Activated CD8-positive, alpha-beta T cell treated with anti-CD3 and anti-CD28 coated beads for 36 hours (primary cell): ENCODE data around the gene SFI1. TPM values are rescaled to one million over a fixed set of nuclear protein-coding genes. Genes with fewer than 3 reads are reported as not detected.

Source experiments
- ATAC-seq: fragments of 200-7000 bp; cut with Tn5 transposase; one replicate; pipeline ENCODE4 v1.10.0; 2021; ENCODE audit warnings: mild to moderate bottlenecking, moderate library complexity
- CTCF ChIA-PET: fragments of 350-600 bp; sonication (Branson Sonifier 250); formaldehyde crosslinking; loops from one replicate; lab custom pipeline; 2021; ENCODE audit warnings: antibody characterized with exemption; lab: Charles Lee
- POLR2A ChIA-PET: fragments of 350-600 bp; sonication (Branson Sonifier 250); formaldehyde crosslinking; loops from one replicate; lab custom pipeline; 2021; ENCODE audit warnings: antibody characterized with exemption; lab: Charles Lee
- DNase-seq: peaks from one replicate; pipeline ENCODE4 v3.0.0-alpha.2; 2020
- H3K27ac Mint-ChIP-seq: one replicate; pipeline ENCODE4 v1.8.0; 2021; ENCODE audit warnings: mild to moderate bottlenecking, mixed read lengths
- H3K27me3 Mint-ChIP-seq: one replicate; pipeline ENCODE4 v1.8.0; 2021; ENCODE audit warnings: mixed read lengths
- H3K36me3 Mint-ChIP-seq: one replicate; pipeline ENCODE4 v1.8.0; 2021; ENCODE audit warnings: low read depth, mixed read lengths
- H3K4me1 Mint-ChIP-seq: one replicate; pipeline ENCODE4 v1.8.0; 2021; ENCODE audit warnings: low read depth, mixed read lengths
- H3K4me3 Mint-ChIP-seq: one replicate; pipeline ENCODE4 v1.8.0; 2021; ENCODE audit warnings: mild to moderate bottlenecking, moderate library complexity, mixed read lengths
- H3K9me3 Mint-ChIP-seq: one replicate; pipeline ENCODE4 v1.8.0; 2021; ENCODE audit warnings: mixed read lengths
- CTCF ChIP-seq: fragments of 200-600 bp; IDR thresholded peaks from one replicate; pipeline ENCODE4 v1.8.0; 2022; ENCODE audit warnings: antibody characterized with exemption, mild to moderate bottlenecking
- intact Hi-C: fragments of 100-400 bp; cut with micrococcal nuclease; formaldehyde crosslinking; loops from one replicate; pipeline ENCODE4 v1.10.0; 2022
- total RNA-seq, 2 experiments: library from RNA; stranded (reverse); gene quantifications; one replicate each; pipeline ENCODE4 v1.2.3, GENCODE V29; 2021

The SFI1 gene
- total RNA-seq, 2 experiments from 2014 or later, result 273 to 274 TPM

DNA sequence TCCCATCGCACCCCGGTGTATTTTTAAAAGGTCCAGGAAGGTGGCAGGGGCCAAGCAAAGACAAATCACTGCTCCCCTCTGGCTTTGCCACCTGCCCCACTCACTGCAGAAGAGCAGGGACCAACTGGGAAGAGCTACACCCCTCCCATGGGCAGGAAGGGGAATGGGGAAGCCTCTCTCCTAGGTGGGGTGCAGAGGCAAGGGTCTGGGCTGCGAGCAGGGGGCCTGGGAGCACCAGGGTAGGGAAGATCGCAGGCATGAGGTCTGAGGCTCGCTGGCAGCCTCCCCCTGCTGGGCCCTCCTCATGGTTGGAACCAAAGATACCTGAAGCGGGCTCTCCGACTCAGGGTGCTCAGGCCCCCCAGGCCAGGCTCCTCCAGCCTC, 128.9 kb downstream of the SFI1 start:
- intact Hi-C loops, result no loop called here
- peaks cover 36% of the 10 kb centered on the region for H3K4me1 Mint-ChIP-seq
- peak overlapping the region; percentile 72 for H3K27ac Mint-ChIP-seq
- no peaks in the 10 kb centered on the region for H3K9me3 Mint-ChIP-seq
- ATAC-seq (no peak), DNase-seq (no peak)
- ChIA-PET POLR2A (interaction anchor here (1.5 to 1.8 kb wide), 2 partner anchors 10 to 12 kb away, joined by 5 to 6 read pairs; no protein-coding TSS in a partner anchor), CTCF (no interaction called here)
- no peaks in the 10 kb centered on the region for H3K27me3 Mint-ChIP-seq
- peaks cover 16% of the 10 kb centered on the region for H3K36me3 Mint-ChIP-seq
- no peak overlapping the region for H3K4me3 Mint-ChIP-seq
- TF ChIP-seq CTCF, result no peak

DNA sequence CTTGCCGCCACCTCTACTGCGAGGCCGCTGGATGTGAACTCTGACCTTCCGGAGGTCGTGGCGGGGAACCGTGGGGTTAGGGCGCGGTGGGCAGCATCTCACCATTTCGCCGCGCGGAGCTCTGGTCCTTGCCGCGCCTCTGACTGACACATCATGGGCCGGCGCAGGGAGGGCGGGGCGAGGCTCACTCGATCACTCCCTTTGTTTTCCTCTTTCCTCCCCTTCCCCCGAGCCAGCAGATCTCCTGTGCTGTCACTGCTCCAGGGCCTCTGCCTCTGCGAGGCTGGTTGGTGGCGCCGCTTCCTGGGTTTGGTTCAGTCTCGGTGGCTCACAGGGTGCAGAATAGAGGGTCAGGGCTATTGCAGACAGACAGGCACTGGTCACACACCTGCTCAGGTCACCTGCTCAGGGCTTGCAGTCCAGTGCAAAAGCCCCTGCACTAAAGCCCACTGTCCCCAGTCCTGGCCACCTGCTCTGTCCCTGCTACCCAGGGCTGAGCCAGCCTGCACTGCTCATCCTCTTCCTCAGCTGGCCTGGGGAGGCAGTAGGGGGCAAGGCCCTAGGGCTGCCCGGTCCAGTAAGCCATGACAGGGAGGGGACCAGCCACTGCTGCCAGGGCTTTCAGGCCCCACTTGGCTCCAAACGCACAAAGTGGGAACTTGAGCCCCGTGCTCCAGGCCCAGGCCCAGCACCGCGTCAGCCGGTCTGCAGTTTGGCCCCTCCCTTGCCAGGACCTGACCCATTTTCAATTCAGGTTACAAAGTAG, 129.5 kb downstream of the SFI1 start:
- intact Hi-C loops, result no loop called here
- Mint-ChIP-seq H3K9me3 (no peaks in the 10 kb centered on the region), H3K4me3 (no peak overlapping the region), H3K36me3 (peaks cover 14% of the 10 kb centered on the region), H3K27ac (peak overlapping the region; percentile 77), H3K4me1 (peaks cover 36% of the 10 kb centered on the region), H3K27me3 (no peaks in the 10 kb centered on the region)
- no peak for TF ChIP-seq CTCF
- ChIA-PET POLR2A (interaction anchor here (1.9 to 2.5 kb wide), 2 partner anchors 9 to 11 kb away, joined by 7 to 13 read pairs; no protein-coding TSS in a partner anchor), CTCF (no interaction called here)
- ATAC-seq, result no peak
- DNase-seq, result no peak

- Mint-ChIP-seq H3K36me3 (peaks cover 11% of the 10 kb centered on the region), H3K27ac (peak overlapping the region; percentile 77), H3K4me1 (peaks cover 43% of the 10 kb centered on the region), H3K9me3 (no peaks in the 10 kb centered on the region), H3K27me3 (no peaks in the 10 kb centered on the region), H3K4me3 (no peak overlapping the region)
- POLR2A ChIA-PET, result interaction anchor here (0.5 to 2.5 kb wide), 4 partner anchors 9 to 29 kb away, joined by 3 to 13 read pairs (median 5); no protein-coding TSS in a partner anchor
- CTCF ChIA-PET, result no interaction called here
- intact Hi-C loops, result no loop called here
- no peak for TF ChIP-seq CTCF
- ATAC-seq (no peak), DNase-seq (no peak)
Observed at GRCh38 chr22:31626427-31627150, 130.3 kb downstream of the SFI1 start.

DNA sequence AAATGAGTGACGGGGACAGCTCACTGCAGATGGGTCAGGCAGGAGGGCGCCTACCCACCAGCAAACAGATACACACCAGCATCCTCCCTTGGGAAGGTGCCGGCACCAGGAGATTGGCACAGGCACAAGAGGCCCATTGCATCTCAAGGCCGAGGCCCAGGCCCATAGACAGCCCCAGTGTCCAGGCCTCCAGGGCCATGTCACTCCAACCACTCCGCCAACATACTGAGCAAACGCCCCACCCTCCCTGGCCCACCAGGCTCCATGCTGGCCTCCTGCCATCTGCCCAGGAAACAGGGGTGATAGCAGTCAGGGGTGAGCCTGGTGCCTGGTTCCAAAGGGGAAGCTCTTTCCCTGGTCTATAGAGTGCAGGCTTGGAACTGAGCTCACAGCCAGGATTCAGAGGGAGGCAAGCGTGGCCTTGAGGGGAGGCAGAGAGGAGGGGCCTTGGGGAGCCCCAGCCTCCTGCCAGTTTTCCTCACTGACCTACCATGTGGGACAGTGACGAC, 130.9 kb downstream of the SFI1 start:
- intact Hi-C loops, result no loop called here
- H3K4me3 Mint-ChIP-seq, result no peak overlapping the region
- H3K4me1 Mint-ChIP-seq, result peaks cover 41% of the 10 kb centered on the region
- H3K9me3 Mint-ChIP-seq, result no peaks in the 10 kb centered on the region
- TF ChIP-seq CTCF, result no peak
- CTCF ChIA-PET, result no interaction called here
- H3K27me3 Mint-ChIP-seq, result no peaks in the 10 kb centered on the region
- DNase-seq (no peak), ATAC-seq (no peak)
- peaks cover 10% of the 10 kb centered on the region for H3K36me3 Mint-ChIP-seq
- POLR2A ChIA-PET, result interaction anchor here (0.5 to 2.5 kb wide), 6 partner anchors 10 to 151 kb away, joined by 3 to 13 read pairs (median 3); no protein-coding TSS in a partner anchor
- peak overlapping the region; percentile 77 for H3K27ac Mint-ChIP-seq
